ENCODE data around the gene PIK3R6. TPM values are rescaled to one million over a fixed set of nuclear protein-coding genes. Genes with fewer than 3 reads are reported as not detected.
A peak's percentile ranks its signal among the peaks of the same experiment; 100 is the strongest.

The PIK3R6 gene
- total and polyA plus RNA-seq, 2 experiments from 2014 or later = 0.43 to 0.63 TPM

GRCh38 chr17:8785547-8786413, 81.7 kb downstream of the PIK3R6 start:
- DNase-seq = peak; percentile 72
- no peak overlapping the region for H3K4me2 ChIP-seq (ENCODE audit: unreplicated experiment)
- H4K20me1 ChIP-seq (ENCODE audit: insufficient read depth) = no peaks in the 10 kb centered on the region
- H3K27ac ChIP-seq = no peak overlapping the region
- no peaks in the 10 kb centered on the region for H3K4me1 ChIP-seq (ENCODE audit: insufficient read depth)
- H3K36me3 ChIP-seq (ENCODE audit: low read depth) = no peaks in the 10 kb centered on the region
- no peaks in the 10 kb centered on the region for H3F3A ChIP-seq (ENCODE audit: insufficient read depth)
- peaks cover 3% of the 10 kb centered on the region for H3K9me3 ChIP-seq (ENCODE audit: low read depth)
- H3K9ac ChIP-seq = no peak overlapping the region
- no peaks in the 10 kb centered on the region for H3K9me2 ChIP-seq (ENCODE audit: insufficient read depth)
- no peak for TF ChIP-seq EZH2phosphoT487 (IDR thresholded peaks at IDR 0.05; ENCODE audit: insufficient read depth, low read depth)
- no peak for TF ChIP-seq EZH2 (IDR thresholded peaks at IDR 0.05; ENCODE audit: insufficient read depth, poor library complexity, severe bottlenecking)
- 22 to 24% methylated on average over 19 of the region's 19 CpGs for WGBS, 2 experiments (ENCODE audit: low coverage in 1 of 2, low lambda C conversion rate in 2 of 2, missing lambda C conversion rate in 2 of 2)
- H3K4me3 ChIP-seq = no peak overlapping the region
- H2AFZ ChIP-seq = no peak overlapping the region
- H3K27me3 ChIP-seq (replicated peaks; ENCODE audit: insufficient read depth) = no peaks in the 10 kb centered on the region; the same call in 1 of the 2 replicates
- in situ Hi-C loops (cut with MboI) = no loop called here
- no peaks in the 10 kb centered on the region for H3K79me2 ChIP-seq (ENCODE audit: insufficient read depth)

- WGBS, 2 experiments (ENCODE audit: low coverage in 1 of 2, low lambda C conversion rate in 2 of 2, missing lambda C conversion rate in 2 of 2) = 78 to 80% methylated on average over 1 of the region's 1 CpG
Observed at GRCh38 chr17:8782176-8782575, 85.3 kb downstream of the PIK3R6 start.

DNA sequence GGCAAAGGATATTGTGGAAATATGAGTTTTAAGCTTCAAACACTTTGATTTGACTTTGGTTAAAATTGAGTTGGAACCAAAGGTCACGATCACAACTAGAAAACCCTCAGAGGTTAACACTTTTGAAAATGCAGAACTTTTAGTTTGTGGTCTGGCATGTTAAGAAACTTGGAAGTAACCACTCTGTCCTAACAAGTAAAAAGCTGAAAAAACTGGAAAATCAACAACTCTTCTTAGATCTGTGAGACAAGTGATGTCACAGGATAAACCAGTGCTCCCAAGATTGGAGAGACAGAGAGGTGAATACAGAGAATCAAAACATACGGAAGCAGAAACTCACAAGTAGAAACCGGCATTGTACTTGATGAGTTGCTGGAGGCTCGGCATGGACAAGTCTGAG, 85.7 kb downstream of the PIK3R6 start:
- Histone ChIP-seq H3F3A (ENCODE audit: insufficient read depth) (no peaks in the 10 kb centered on the region), H3K4me1 (ENCODE audit: insufficient read depth) (no peaks in the 10 kb centered on the region), H3K9me3 (ENCODE audit: low read depth) (peaks cover 3% of the 10 kb centered on the region), H3K9ac (no peak overlapping the region), H3K4me3 (no peak overlapping the region), H3K79me2 (ENCODE audit: insufficient read depth) (no peaks in the 10 kb centered on the region), H3K36me3 (ENCODE audit: low read depth) (no peaks in the 10 kb centered on the region), H3K9me2 (ENCODE audit: insufficient read depth) (no peaks in the 10 kb centered on the region), H3K27me3 (replicated peaks; ENCODE audit: insufficient read depth) (peaks cover 7% of the 10 kb centered on the region), H4K20me1 (ENCODE audit: insufficient read depth) (no peaks in the 10 kb centered on the region), H3K27ac (no peak overlapping the region), H3K4me2 (ENCODE audit: unreplicated experiment) (no peak overlapping the region), H2AFZ (no peak overlapping the region)
- in situ Hi-C loops (cut with MboI) = no loop called here
- TF ChIP-seq EZH2phosphoT487 (IDR thresholded peaks at IDR 0.05; ENCODE audit: insufficient read depth, low read depth) (no peak), EZH2 (IDR thresholded peaks at IDR 0.05; ENCODE audit: insufficient read depth, poor library complexity, severe bottlenecking) (no peak)
- DNase-seq = no peak
- WGBS, 2 experiments (ENCODE audit: low coverage in 1 of 2, low lambda C conversion rate in 2 of 2, missing lambda C conversion rate in 2 of 2) = 74 to 79% methylated on average over 4 of the region's 4 CpGs

More at GRCh38 chr17:8782176-8782575, 85.3 kb downstream of the PIK3R6 start:
- Histone ChIP-seq H4K20me1 (ENCODE audit: insufficient read depth) (no peaks in the 10 kb centered on the region), H3F3A (ENCODE audit: insufficient read depth) (no peaks in the 10 kb centered on the region), H3K9me2 (ENCODE audit: insufficient read depth) (no peaks in the 10 kb centered on the region), H2AFZ (no peak overlapping the region), H3K27ac (no peak overlapping the region), H3K79me2 (ENCODE audit: insufficient read depth) (no peaks in the 10 kb centered on the region), H3K9ac (no peak overlapping the region), H3K4me3 (no peak overlapping the region), H3K27me3 (replicated peaks; ENCODE audit: insufficient read depth) (peaks cover 6% of the 10 kb centered on the region), H3K36me3 (ENCODE audit: low read depth) (no peaks in the 10 kb centered on the region), H3K4me2 (ENCODE audit: unreplicated experiment) (no peak overlapping the region), H3K4me1 (ENCODE audit: insufficient read depth) (no peaks in the 10 kb centered on the region), H3K9me3 (ENCODE audit: low read depth) (peaks cover 3% of the 10 kb centered on the region)
- in situ Hi-C loops (cut with MboI) = no loop called here
- DNase-seq = no peak
- TF ChIP-seq EZH2 (IDR thresholded peaks at IDR 0.05; ENCODE audit: insufficient read depth, poor library complexity, severe bottlenecking) = no peak
- no peak for TF ChIP-seq EZH2phosphoT487 (IDR thresholded peaks at IDR 0.05; ENCODE audit: insufficient read depth, low read depth)

DNA sequence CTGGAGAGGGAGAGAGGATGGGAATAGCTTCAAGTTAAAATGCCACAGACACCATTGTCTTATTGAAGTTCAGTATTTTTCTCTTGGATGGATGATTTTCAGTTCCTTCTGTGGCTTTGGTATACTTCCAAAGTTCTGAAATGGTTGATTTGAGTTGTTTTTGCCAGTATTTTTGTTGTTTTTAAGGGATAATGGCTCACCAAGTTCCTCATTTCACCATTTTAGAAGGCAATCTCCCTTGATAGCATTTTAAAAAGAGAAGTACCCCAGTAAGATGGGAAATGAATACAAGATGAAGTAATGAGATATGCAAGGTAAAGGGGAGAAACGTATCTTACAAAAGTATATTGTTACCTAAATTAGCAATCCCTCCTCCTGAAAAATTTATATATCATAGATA, 90.6 kb downstream of the PIK3R6 start:
- H3K4me3 ChIP-seq = no peak overlapping the region
- H3K27me3 ChIP-seq (replicated peaks; ENCODE audit: insufficient read depth) = peaks cover 11% of the 10 kb centered on the region
- DNase-seq = no peak
- no peak for TF ChIP-seq EZH2 (IDR thresholded peaks at IDR 0.05; ENCODE audit: insufficient read depth, poor library complexity, severe bottlenecking)
- TF ChIP-seq EZH2phosphoT487 (IDR thresholded peaks at IDR 0.05; ENCODE audit: insufficient read depth, low read depth) = no peak
- no peaks in the 10 kb centered on the region for H3K9me2 ChIP-seq (ENCODE audit: insufficient read depth)
- H3K79me2 ChIP-seq (ENCODE audit: insufficient read depth) = no peaks in the 10 kb centered on the region
- H3K9me3 ChIP-seq (ENCODE audit: low read depth) = no peaks in the 10 kb centered on the region
- H3F3A ChIP-seq (ENCODE audit: insufficient read depth) = no peaks in the 10 kb centered on the region
- H3K9ac ChIP-seq = no peak overlapping the region
- WGBS, 2 experiments (ENCODE audit: low coverage in 1 of 2, low lambda C conversion rate in 2 of 2, missing lambda C conversion rate in 2 of 2) = 39% methylated on average over 1 of the region's 1 CpG
- H3K4me1 ChIP-seq (ENCODE audit: insufficient read depth) = no peaks in the 10 kb centered on the region
- no peak overlapping the region for H3K27ac ChIP-seq
- H4K20me1 ChIP-seq (ENCODE audit: insufficient read depth) = no peaks in the 10 kb centered on the region
- H3K36me3 ChIP-seq (ENCODE audit: low read depth) = no peaks in the 10 kb centered on the region
- no peak overlapping the region for H3K4me2 ChIP-seq (ENCODE audit: unreplicated experiment)
- no peak overlapping the region for H2AFZ ChIP-seq
- in situ Hi-C loops (cut with MboI) = no loop called here
